Chondrocyte (in vitro differentiated cells): ENCODE data around the gene PRSS12. TPM values are rescaled to one million over a fixed set of nuclear protein-coding genes. Genes with fewer than 3 reads are reported as not detected.

Source experiments
- DNase-seq: peaks from one replicate; pipeline ENCODE4 v3.0.0; 2021; ENCODE audit warnings: mixed read lengths, low spot score
- H3K27ac Mint-ChIP-seq: one replicate; pipeline ENCODE4 v1.8.0; 2021; ENCODE audit warnings: mild to moderate bottlenecking, moderate library complexity, mixed read lengths; ENCODE audit not compliant: unreplicated experiment
- H3K27me3 Mint-ChIP-seq: 2 replicates; pipeline ENCODE4 v1.8.0; 2021; ENCODE audit warnings: low read depth, mixed read lengths
- H3K36me3 Mint-ChIP-seq: 2 replicates; pipeline ENCODE4 v1.8.0; 2021; ENCODE audit warnings: low read depth, mixed read lengths
- H3K4me1 Mint-ChIP-seq: 2 replicates; pipeline ENCODE4 v1.8.0; 2021; ENCODE audit warnings: low read depth, mild to moderate bottlenecking, mixed read lengths
- H3K4me3 Mint-ChIP-seq: one replicate; pipeline ENCODE4 v1.8.0; 2021; ENCODE audit warnings: mild to moderate bottlenecking, moderate library complexity, mixed read lengths; ENCODE audit not compliant: unreplicated experiment
- H3K9me3 Mint-ChIP-seq: 2 replicates; pipeline ENCODE4 v1.8.0; 2021; ENCODE audit warnings: low read depth, mixed read lengths
- CTCF ChIP-seq: fragments of 200-600 bp; sonication (generic); IDR thresholded peaks from 2 replicates; pipeline ENCODE4 v1.5.0; 2021; ENCODE audit warnings: antibody characterized with exemption, mild to moderate bottlenecking, moderate library complexity
- total RNA-seq: library from RNA; stranded (reverse); gene quantifications from 3 replicates; pipeline ENCODE4 v1.2.1, GENCODE V29; 2021

PRSS12 gene
- total RNA-seq, 1 donor from 2014 or later = 15.3 TPM

GRCh38 chr4:118350961-118351360, 1.8 kb downstream of the PRSS12 start:
- TF ChIP-seq CTCF = no peak
- Mint-ChIP-seq H3K27me3 (peaks cover 6% of the 10 kb centered on the region), H3K9me3 (no peaks in the 10 kb centered on the region), H3K27ac (no peak overlapping the region), H3K36me3 (no peaks in the 10 kb centered on the region), H3K4me1 (peaks cover 37% of the 10 kb centered on the region), H3K4me3 (no peak overlapping the region)
- DNase-seq = no peak

- no peaks in the 10 kb centered on the region for H3K27me3 Mint-ChIP-seq
- H3K9me3 Mint-ChIP-seq = no peaks in the 10 kb centered on the region
- no peak overlapping the region for H3K4me3 Mint-ChIP-seq
- no peak overlapping the region for H3K27ac Mint-ChIP-seq
- peaks cover 41% of the 10 kb centered on the region for H3K4me1 Mint-ChIP-seq
- no peaks in the 10 kb centered on the region for H3K36me3 Mint-ChIP-seq
- no peak for DNase-seq
- TF ChIP-seq CTCF = no peak
These were observed 3.9 kb downstream of the PRSS12 start for GRCh38 chr4:118348886-118349285.

- Mint-ChIP-seq H3K27me3 (no peaks in the 10 kb centered on the region), H3K9me3 (no peaks in the 10 kb centered on the region), H3K4me1 (peaks cover 35% of the 10 kb centered on the region), H3K36me3 (no peaks in the 10 kb centered on the region), H3K4me3 (no peak overlapping the region), H3K27ac (no peak overlapping the region)
- TF ChIP-seq CTCF = no peak
- no peak for DNase-seq
These were observed 6.3 kb downstream of the PRSS12 start for GRCh38 chr4:118346495-118346894.

GRCh38 chr4:118345813-118346212, 7.0 kb downstream of the PRSS12 start:
- Mint-ChIP-seq H3K27ac (no peak overlapping the region), H3K36me3 (no peaks in the 10 kb centered on the region), H3K4me1 (peaks cover 29% of the 10 kb centered on the region), H3K27me3 (no peaks in the 10 kb centered on the region), H3K9me3 (no peaks in the 10 kb centered on the region), H3K4me3 (no peak overlapping the region)
- DNase-seq = no peak
- no peak for TF ChIP-seq CTCF

- Mint-ChIP-seq H3K4me1 (peaks cover 27% of the 10 kb centered on the region), H3K4me3 (no peak overlapping the region), H3K27ac (no peak overlapping the region), H3K27me3 (no peaks in the 10 kb centered on the region), H3K36me3 (no peaks in the 10 kb centered on the region), H3K9me3 (no peaks in the 10 kb centered on the region)
- no peak for TF ChIP-seq CTCF
- no peak for DNase-seq
These were observed 8.0 kb downstream of the PRSS12 start for GRCh38 chr4:118344801-118345200.
